ENCODE measurements around the gene OR51B2.
"Not testable (repeated sequence)": the region's sequence is repeated elsewhere in the genome, so short reads cannot be mapped to it uniquely, and the experiment has no call there.

The OR51B2 gene

GRCh38 chr11:5324197-5324596, at the start of gene OR51B2:
Gene OR51B2, minus strand, starts transcription at chr11:5324297. Its CDS starts 0 bp downstream, at chr11:5324297.
- DNase-seq = no peak

GRCh38 chr11:5369789-5370188, 45.7 kb upstream of the OR51B2 start:
- no peak for DNase-seq

- no peak for DNase-seq
These were observed 44.5 kb upstream of the OR51B2 start for GRCh38 chr11:5368502-5369043.

DNA sequence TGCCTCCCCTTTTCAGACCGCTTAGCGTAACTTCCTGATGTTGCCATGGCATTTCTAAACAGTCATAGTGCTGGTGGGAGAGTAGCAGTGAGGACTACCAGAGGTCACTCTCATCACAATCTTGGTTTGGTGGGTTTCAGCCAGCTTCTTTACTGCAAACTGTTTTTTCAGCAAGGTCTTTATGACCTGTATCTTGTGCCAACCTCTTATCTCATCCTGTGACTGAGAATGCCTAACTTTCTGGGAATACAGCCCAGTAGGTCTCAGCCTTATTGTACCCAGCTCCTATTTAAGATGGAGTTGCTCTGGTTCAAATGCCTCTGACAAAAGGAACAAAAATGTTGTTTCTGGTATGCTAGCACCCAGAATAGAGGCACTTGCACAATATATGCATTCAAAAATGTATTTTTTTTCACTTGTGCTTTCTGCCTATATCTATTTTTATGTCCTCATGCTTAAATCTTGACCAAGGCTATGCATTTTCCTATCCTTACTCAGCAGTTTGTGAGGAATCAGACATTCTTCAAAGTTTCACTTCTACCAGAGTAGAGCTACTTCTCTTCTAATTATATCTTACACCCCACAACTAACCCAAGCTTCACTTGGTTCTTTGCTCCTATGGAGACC, 43.5 kb upstream of the OR51B2 start:
- no peak for DNase-seq

- DNase-seq = no peak
These were observed 42.8 kb upstream of the OR51B2 start for GRCh38 chr11:5366856-5367255.

DNA sequence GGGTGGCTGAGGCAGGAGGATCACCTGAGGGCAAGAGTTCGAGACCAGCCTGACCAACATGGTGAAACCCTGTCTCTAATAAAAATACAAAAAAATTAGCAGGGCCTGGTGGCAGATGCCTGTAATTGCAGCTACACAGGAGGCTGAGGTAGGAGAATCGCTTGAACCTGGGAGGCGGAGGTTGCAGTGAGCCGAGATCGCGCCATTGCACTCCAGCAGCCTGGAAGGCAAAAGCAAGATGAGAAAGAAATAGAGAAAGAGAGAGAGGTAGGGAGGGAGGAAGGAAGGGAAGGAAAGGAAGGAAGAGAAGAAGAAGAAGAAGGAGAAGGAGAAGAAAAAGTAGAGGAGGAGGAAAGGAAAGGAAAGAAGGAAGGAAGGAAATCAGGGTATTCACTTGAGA, 42.3 kb upstream of the OR51B2 start:
- not testable (repeated sequence) for DNase-seq

- no peak for DNase-seq
These were observed 40.1 kb upstream of the OR51B2 start for GRCh38 chr11:5364214-5364613.

DNA sequence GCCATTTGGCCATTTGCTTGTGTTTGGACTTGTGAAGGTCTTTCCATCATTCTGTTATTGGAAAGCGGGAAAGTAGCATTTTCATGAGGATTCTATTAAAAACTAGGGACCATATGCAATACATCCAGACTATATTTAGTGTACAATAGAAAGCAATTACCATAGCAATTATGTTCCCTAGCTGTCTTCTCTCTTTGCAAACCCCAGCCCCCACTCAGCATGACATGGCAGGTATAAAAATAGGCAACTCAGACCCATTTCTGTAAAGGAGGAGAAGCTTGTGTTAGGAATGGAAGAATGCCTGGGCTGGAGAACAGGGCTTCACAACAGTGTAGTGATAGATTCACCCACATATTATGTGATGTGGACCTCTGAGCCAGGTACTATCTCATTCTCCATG, 39.6 kb upstream of the OR51B2 start:
- no peak for DNase-seq

DNA sequence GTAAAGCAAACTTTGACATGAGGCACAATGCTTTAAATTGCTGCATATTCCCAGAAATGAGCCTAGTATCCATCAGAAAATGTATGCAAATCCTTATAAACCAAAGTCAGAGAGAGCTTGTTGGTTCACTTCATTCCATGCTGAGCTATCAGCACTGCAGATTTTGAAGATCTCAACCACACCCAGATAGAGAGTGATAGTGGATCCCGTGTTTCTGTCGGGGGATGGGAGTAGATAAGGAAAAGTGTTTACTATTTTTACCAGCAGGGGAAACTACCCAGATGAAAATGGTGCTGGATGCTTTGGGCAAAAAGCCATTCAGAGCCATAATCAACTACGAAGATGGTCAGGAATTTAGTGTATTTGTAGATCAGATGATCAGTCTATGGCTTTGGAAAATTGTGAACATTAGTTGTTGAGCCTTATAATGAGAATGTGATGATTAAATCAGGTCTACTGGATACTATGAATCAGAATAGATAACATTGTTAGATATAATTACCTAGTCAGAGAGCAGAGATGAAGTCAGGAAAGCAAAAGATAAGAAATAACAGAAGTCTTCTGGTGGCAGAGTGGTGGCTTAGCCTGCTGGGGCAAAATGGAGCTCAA, 38.0 kb upstream of the OR51B2 start:
- DNase-seq = no peak

- DNase-seq = not testable (repeated sequence)
These were observed 31.9 kb upstream of the OR51B2 start for GRCh38 chr11:5356031-5356430.

DNA sequence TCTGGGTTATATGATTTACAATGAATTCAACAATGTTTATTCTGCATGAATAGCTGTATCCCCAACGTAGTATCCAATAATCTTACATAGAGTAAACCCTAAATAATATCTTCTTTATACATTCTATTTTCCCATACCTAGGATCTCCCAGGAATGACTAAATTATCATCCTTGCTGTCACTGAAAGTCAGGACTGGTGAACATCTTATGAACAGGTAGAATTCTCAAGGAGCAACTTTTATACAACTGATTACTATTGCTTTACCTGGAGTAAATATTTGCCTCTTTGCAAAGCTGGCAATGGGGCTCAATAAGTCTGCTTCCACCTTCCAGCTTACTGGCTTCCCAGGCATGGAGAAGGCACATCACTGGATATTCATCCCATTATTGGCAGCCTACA, 27.1 kb upstream of the OR51B2 start, which contains the start of gene OR51B6:
TSS of gene OR51B6 (plus strand) at position 301 of the 400 bp plus-strand sequence. CDS start at position 301, 0 bp downstream.
- no peak for DNase-seq

DNA sequence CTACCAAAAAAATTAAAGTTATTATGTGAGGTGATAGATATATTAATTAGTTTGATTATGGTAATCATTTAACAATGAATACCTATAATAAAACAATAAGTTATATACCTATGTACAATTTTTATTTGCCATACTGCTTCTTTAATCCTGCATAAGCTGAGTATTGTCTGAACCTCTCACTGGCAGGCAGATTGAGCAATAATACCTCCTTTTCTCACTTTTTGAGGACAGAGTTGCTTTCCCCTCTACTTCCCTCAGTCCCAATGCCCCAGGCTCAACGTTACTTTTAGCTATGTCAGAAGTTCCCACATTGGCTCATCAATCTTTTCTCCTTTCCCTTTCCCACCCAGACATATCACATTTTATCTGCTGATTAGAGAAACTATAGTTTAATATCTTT, 25.5 kb upstream of the OR51B2 start:
- DNase-seq = no peak

DNA sequence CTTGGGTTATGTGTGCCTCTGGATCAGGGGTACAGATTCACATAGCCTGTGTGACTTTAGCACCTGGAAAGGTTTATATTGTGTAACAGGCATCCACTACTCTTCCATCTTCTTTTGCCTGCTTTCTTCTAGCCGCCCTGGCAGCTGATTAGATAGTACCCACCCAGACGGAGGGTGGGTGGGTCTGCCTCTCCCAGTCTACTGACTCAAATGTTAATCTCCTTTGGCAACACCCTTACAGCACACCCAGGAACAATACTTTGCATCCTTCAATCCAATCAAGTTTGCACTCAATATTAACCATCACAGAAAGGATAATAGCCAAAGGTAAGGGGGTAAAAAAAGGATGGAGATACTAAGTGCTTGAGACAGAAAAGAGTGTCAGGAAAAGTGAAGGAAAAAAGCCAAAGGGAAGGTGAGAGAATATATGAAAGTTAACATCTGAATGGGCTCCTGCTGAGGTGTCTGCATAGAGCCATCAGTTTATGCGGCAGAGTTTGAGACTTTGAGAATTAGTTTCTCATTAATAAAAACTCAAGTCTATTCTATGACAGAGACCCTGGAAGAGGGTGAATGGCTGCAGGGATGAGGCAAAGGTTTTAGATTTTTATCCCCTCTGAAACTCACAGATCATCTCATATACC, 24.6 kb upstream of the OR51B2 start:
- DNase-seq = no peak

- no peak for DNase-seq
These were observed 21.7 kb upstream of the OR51B2 start for GRCh38 chr11:5345831-5346230.

DNA sequence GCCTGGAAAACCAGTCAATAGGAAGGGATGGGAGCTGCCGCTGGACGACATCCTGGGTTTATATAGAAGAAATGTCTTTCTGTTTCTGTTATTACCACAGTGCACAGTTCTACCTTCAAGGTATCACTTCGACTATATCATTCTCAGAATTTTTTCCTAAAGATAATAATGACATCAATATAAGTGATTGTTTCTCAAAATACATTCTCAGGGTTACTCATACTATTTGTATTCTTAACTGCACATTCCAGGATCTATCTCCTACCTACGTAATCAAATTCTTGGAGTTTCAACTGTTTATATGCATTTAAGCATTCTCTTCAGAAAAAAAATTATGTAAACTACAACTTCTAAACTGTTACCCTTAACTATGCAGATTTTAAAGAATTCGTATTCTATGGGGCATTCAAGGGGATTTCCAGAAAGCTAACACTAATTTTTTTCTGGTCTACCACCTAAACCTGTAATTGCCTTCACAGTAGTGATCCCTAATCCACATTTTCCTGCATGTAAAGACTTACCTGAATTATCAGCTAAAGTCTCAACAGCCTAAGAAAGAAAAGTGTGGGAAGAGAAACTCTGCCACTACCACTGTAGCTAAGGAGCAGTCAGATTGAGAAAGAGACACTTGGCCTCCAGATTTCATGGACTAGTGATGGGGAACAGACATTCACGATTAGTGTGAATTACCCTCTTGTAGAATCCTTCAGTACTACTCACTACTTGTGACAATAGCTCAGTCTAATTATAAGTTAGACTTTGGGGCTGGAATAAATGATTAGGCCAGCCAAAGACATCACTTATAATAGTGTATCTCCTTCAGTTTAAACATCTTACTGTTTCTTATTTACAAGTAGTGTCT, 19.6 kb upstream of the OR51B2 start, which contains the start of gene OR51B5:
TSS of gene OR51B5 (minus strand) at position 51 of the 862 bp plus-strand sequence. CDS start at position 51, 0 bp downstream.
- no peak for DNase-seq

- no peak for DNase-seq
These were observed 15.8 kb upstream of the OR51B2 start for GRCh38 chr11:5339771-5340322.

- DNase-seq = not testable (repeated sequence)
These were observed 13.2 kb upstream of the OR51B2 start for GRCh38 chr11:5337253-5337652.

GRCh38 chr11:5336331-5336730, 12.2 kb upstream of the OR51B2 start:
- DNase-seq = no peak

DNA sequence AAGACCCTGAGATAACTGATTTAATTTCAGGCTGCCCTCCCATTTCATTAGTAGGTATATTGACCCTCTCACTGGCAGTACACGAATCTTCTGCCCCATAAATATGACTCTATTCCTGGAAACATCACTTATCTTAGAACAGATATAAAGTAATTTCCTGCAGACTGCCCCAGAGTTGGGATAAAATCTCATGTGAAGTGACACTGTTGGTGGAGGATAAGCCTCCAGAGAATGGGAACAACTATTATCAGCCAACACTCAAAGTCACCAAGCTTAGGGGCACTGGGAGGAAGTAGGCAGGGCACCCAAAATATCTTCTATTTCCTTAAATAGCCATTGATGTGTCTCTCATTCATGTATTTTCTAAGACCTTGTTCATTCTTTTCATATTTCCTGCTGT, 11.1 kb upstream of the OR51B2 start:
- DNase-seq = no peak

DNA sequence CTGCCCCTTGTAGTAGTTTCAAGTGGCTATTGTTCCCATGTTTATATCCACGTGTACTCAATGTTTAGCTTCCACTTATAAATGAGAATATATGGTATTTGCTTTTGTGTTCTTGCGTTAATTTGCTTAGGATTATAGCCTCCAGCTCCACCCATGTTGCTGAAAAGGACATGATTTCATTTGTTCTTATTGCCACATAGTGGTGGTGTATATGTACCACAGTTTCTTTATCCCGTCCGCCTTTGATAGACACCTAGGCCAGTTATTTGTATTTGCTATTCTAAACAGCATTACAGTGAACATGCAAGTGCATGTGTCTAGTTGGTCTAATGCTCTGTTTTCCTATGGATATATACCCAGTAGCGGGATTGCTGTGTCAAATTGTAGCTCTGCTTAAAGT, 6.8 kb downstream of the OR51B2 start:
- no peak for DNase-seq

GRCh38 chr11:5313326-5314023, 10.6 kb downstream of the OR51B2 start:
- not testable (repeated sequence) for DNase-seq

DNA sequence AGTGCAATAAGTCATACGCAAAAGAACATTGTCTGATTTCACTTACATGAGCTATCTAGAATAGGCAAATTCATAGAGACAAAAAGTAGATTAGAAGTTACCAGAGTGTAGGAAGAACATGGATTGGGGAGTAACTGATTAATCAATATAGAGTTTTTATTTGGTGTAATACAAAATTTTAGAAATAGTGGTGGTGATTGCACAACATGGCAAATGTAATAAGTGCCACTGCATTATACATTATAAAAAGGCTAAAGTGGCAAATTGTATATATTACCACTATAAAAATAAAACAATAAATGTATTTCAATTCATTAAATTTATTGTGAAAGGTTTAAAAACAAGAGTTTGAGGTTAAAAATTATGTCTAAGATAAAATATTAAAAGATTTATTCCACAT, 13.7 kb downstream of the OR51B2 start:
- no peak for DNase-seq

Measured in NCI-H1694 (cell line).